H54 (cell line): ENCODE data around the gene SUCLA2.

Experiments
- DNase-seq: peaks from one replicate; pipeline ENCODE4 v3.0.0; 2011; ENCODE audit warnings: low spot score, mixed read lengths; ENCODE audit not compliant: insufficient read length
- FAIRE-seq: peaks from 3 replicates; lab custom pipeline; 2011; peaks lifted over from hg19 to GRCh38; lab: Jason Lieb, UNC
- POLR2A ChIP-seq: IDR thresholded peaks from 2 replicates; pipeline ENCODE4 v1.6.1; 2011; ENCODE audit warnings: low read depth, mild to moderate bottlenecking, low read length

Gene SUCLA2

GRCh38 chr13:47903836-47904235 lies 97.2 kb downstream of the SUCLA2 start:
- no peak for FAIRE-seq

GRCh38 chr13:47901441-47901840 lies 99.6 kb downstream of the SUCLA2 start:
- FAIRE-seq (no peak), DNase-seq (no peak)
- TF ChIP-seq POLR2A: no peak

More at GRCh38 chr13:47903836-47904235, 97.2 kb downstream of the SUCLA2 start:
- DNase-seq: no peak
- no peak for TF ChIP-seq POLR2A

GRCh38 chr13:47898080-47898479 lies 103.0 kb downstream of the SUCLA2 start:
- no peak for TF ChIP-seq POLR2A
- FAIRE-seq (no peak), DNase-seq (no peak)

DNA sequence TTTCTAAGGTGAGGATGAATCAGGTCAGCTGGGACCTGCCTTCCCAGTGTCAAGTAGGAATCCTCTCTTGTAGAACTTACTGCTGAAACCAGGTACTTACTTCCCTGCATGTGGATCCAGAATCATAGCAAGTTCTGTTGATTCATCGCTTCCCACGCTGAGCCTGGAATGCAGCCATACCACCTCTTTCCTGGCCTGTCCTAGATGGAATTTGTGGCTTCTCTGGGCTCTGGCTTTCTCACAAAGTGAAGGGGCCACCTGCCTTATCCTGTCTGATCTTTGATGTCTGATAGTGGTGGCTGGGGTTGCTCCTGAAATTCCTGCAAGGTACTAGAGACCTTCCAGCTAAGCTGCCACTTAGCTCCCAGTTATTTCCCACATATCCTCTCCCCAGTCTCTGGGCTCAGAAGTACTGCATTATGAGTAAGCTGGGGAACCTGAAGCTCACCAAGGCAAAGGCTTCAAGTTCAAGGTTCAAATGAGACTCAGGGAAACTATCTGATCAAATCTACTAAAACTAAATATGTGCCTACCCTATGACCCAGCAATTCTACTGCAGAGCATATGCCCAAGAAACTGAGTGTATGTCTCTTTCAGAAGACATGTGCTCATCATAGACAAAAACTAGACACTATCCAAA lies 103.5 kb downstream of the SUCLA2 start:
- DNase-seq: no peak
- FAIRE-seq: no peak
- TF ChIP-seq POLR2A: no peak

- DNase-seq: no peak
- TF ChIP-seq POLR2A: no peak
These were observed 104.5 kb downstream of the SUCLA2 start for GRCh38 chr13:47896546-47896945.

DNA sequence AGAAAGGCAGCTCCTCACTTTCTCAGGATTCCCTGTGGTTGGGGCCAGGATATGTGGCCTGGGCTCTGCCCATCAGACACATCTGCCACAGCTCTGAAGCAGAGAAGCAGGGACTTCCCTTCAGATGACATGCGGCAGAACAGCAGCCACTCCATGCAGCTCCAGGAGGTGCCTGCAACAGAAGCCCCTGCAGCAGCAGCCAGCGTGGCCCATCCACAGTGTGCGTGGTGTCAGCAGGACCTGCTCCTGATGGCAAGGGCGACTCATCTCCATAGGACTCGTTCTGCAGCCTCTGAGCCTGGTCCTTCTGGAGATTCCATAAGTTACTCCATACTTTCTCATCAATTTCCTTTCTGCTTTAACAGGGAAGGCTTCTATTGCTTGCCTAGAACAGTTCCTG lies 105.0 kb downstream of the SUCLA2 start:
- no peak for FAIRE-seq
- DNase-seq: no peak
- no peak for TF ChIP-seq POLR2A

More at GRCh38 chr13:47896546-47896945, 104.5 kb downstream of the SUCLA2 start:
- FAIRE-seq: no peak

GRCh38 chr13:47893527-47893926 lies 107.5 kb downstream of the SUCLA2 start:
- DNase-seq (no peak), FAIRE-seq (no peak)
- no peak for TF ChIP-seq POLR2A
